Subcutaneous abdominal adipose tissue (tissue), 5 donors: ENCODE data around the gene VSNL1.

ENCODE experiments used
- H3K27ac ChIP-seq: one replicate; pipeline ENCODE4 v1.7.0; 2013; ENCODE audit warnings: low read depth, mild to moderate bottlenecking, inconsistent platforms, low read length, moderate library complexity
- H3K27me3 ChIP-seq, 5 donors: one replicate each; pipeline ENCODE4 v1.7.0; 2013; ENCODE audit warnings: low read length in 5 of 5, inconsistent platforms in 1 of 5; ENCODE audit not compliant: control insufficient read depth in 5 of 5, insufficient read depth in 4 of 5
- H3K36me3 ChIP-seq, 5 donors: one replicate each; pipeline ENCODE4 v1.7.0; 2013; ENCODE audit warnings: low read length in 5 of 5; ENCODE audit not compliant: control insufficient read depth in 5 of 5, insufficient read depth in 5 of 5
- H3K4me1 ChIP-seq, 5 donors: one replicate each; pipeline ENCODE4 v1.7.0; 2013; ENCODE audit warnings: low read length in 5 of 5, mild to moderate bottlenecking in 3 of 5, moderate library complexity in 1 of 5; ENCODE audit not compliant: control insufficient read depth in 5 of 5, insufficient read depth in 5 of 5
- H3K4me3 ChIP-seq, 5 donors: one replicate each; pipeline ENCODE4 v1.7.0; 2013; ENCODE audit warnings: low read length in 5 of 5, low read depth in 1 of 5
- H3K9ac ChIP-seq, 5 donors: one replicate each; pipeline ENCODE4 v1.7.0; 2013; ENCODE audit warnings: low read length in 5 of 5, mild to moderate bottlenecking in 4 of 5, moderate library complexity in 3 of 5
- H3K9me3 ChIP-seq, 5 donors: one replicate each; pipeline ENCODE4 v1.7.0; 2013; ENCODE audit warnings: low read length in 5 of 5; ENCODE audit not compliant: control insufficient read depth in 5 of 5
- donor health status: healthy.
- donor health status: healthy.
- donor health status: healthy.
- donor health status: healthy.
- donor health status: healthy.

Gene VSNL1

DNA sequence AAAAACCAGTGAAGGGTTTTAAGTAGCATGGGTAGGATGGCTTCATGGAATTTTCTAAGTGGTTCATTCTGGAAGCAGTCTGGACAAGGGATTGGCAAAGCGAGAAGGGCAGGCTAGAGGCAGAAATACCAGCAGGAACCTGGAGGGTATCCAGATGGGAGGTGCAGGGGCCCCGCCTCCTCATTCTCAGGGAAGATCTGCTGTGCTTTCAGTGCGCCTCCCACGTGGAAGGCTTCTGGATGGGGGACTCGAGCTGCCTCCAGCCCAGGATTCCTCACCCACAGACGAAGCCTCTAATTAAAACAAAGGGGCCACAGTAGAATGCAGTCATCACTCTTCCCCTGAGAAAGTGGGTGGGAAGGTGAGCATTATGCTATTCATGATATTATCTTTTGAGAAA lies 79.8 kb downstream of the VSNL1 start:
- Histone ChIP-seq H3K4me3 (no peak overlapping the region), H3K27me3 (peaks cover 0 to 11% (median 0%) of the 10 kb centered on the region in 5 donors), H3K27ac (no peak overlapping the region)

DNA sequence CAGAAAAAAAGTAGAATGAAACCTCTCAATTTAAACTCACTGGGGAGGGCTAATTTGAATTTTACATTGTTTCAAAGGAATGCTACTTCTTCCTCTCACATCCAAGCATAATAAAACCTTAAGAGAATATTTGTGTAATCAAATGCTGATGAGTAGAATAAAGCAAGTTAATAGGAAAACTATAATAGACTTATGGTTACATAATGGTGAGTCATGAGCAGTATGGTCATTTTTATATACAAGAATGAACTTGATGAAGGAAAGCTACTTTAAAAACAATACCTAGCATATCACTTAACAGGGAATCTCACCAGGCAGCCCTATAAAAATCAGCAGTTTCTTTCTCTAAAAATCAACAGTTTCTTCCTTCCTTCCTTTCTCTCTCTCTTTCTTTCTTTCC lies 80.3 kb downstream of the VSNL1 start:
- no peaks in the 10 kb centered on the region for H3K36me3 ChIP-seq
- no peak overlapping the region for H3K27ac ChIP-seq
- no peak overlapping the region for H3K9ac ChIP-seq
- H3K4me3 ChIP-seq = no peak overlapping the region
- no peaks in the 10 kb centered on the region for H3K4me1 ChIP-seq
- H3K27me3 ChIP-seq = peaks cover 0 to 11% (median 0%) of the 10 kb centered on the region in 5 donors
- no peaks in the 10 kb centered on the region for H3K9me3 ChIP-seq

More for the DNA sequence above, 79.8 kb downstream of the VSNL1 start:
- Histone ChIP-seq H3K4me1 (no peaks in the 10 kb centered on the region), H3K9ac (no peak overlapping the region), H3K36me3 (no peaks in the 10 kb centered on the region), H3K9me3 (no peaks in the 10 kb centered on the region)

DNA sequence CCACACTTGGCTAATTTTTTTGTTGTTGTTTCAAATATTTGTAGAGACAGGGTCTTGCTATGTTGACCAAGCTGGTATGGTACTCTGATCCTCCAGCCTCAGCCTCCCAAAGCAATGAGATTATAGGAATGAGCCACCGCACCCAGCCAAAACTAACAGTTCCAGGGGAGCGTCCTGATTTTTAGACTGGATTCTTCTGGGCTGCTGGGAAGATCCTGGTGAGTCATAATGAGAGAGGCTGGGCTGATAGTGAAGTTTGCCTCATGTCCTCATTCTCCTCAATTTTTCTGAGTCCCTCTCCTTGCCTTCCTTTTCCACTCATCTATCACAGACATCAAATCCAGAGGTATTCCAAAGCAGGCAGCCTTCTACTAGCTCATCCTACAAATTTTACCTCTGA lies 81.3 kb downstream of the VSNL1 start:
- Histone ChIP-seq H3K4me1 (no peaks in the 10 kb centered on the region), H3K4me3 (no peak overlapping the region), H3K9me3 (no peaks in the 10 kb centered on the region), H3K27me3 (peaks cover 0 to 11% (median 0%) of the 10 kb centered on the region in 5 donors), H3K27ac (no peak overlapping the region), H3K36me3 (no peaks in the 10 kb centered on the region), H3K9ac (no peak overlapping the region)

DNA sequence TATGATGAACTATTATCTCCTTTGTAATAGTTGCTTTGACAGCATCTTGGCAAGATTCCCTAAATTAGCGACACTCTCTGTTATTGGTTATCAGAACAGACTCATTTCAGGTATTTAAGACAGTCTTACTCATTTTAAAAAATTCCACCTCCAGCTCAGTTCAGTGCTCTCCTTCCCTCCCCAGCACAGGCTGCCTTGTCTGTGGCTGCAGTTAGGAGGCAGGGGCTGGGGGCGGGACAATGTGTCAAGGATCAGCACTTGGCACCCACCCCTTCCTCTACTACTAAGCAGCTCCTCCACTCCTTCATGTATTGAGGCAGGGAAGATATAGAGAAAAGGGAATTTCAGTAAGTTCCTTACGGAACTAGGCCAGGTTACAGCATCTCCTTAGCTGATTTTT lies 85.0 kb downstream of the VSNL1 start:
- Histone ChIP-seq H3K4me1 (no peaks in the 10 kb centered on the region), H3K27me3 (peaks cover 0 to 3% (median 0%) of the 10 kb centered on the region in 5 donors), H3K9ac (no peak overlapping the region), H3K36me3 (no peaks in the 10 kb centered on the region), H3K27ac (no peak overlapping the region), H3K4me3 (no peak overlapping the region), H3K9me3 (peaks cover 0 to 13% (median 6%) of the 10 kb centered on the region in 5 donors)

DNA sequence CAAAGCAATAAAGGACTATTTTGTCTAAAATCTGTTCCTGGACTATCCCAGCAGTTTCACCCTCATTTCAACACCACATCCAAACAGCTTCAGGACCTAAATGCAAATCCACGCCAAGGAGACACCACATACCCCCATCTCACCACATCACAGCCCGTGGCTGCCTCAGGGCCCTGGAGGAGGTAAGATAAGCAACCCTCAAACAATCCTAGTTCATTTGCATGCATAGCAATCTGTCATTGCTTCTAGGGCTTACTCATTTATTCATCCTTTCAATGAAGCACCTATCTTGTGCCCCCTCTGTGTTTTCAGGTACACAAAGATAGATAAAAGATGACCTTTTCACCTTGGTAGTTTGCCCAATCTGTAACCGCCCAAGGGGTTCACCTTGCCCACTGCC lies 86.5 kb downstream of the VSNL1 start:
- peaks cover 0 to 13% (median 6%) of the 10 kb centered on the region in 5 donors for H3K9me3 ChIP-seq
- no peak overlapping the region for H3K4me3 ChIP-seq
- H3K4me1 ChIP-seq = no peaks in the 10 kb centered on the region
- H3K27ac ChIP-seq = no peak overlapping the region
- H3K9ac ChIP-seq = no peak overlapping the region
- no peaks in the 10 kb centered on the region for H3K27me3 ChIP-seq
- no peaks in the 10 kb centered on the region for H3K36me3 ChIP-seq

DNA sequence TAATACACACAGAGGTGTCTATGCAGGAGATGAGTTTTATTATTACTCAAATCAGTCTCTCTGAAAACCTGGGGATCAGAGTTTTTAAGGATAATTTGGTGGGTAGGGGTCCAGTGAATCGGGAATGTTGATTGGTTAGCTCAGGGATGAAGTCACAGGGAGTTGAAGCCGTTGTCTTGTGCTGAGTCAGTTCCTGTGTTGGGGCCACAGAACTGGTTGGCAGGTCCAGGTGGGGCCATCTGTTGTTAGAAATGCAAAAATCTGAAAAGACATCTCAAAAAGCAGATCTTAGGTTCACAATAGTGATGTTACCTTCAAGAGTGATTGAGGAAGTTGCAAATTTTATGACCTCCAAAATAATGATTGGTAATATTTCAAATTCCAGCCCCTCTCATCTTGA lies 86.9 kb downstream of the VSNL1 start:
- H3K36me3 ChIP-seq = no peaks in the 10 kb centered on the region
- peaks cover 0 to 13% (median 6%) of the 10 kb centered on the region in 5 donors for H3K9me3 ChIP-seq
- H3K9ac ChIP-seq = no peak overlapping the region
- H3K4me1 ChIP-seq = no peaks in the 10 kb centered on the region
- no peaks in the 10 kb centered on the region for H3K27me3 ChIP-seq
- no peak overlapping the region for H3K4me3 ChIP-seq
- H3K27ac ChIP-seq = no peak overlapping the region

DNA sequence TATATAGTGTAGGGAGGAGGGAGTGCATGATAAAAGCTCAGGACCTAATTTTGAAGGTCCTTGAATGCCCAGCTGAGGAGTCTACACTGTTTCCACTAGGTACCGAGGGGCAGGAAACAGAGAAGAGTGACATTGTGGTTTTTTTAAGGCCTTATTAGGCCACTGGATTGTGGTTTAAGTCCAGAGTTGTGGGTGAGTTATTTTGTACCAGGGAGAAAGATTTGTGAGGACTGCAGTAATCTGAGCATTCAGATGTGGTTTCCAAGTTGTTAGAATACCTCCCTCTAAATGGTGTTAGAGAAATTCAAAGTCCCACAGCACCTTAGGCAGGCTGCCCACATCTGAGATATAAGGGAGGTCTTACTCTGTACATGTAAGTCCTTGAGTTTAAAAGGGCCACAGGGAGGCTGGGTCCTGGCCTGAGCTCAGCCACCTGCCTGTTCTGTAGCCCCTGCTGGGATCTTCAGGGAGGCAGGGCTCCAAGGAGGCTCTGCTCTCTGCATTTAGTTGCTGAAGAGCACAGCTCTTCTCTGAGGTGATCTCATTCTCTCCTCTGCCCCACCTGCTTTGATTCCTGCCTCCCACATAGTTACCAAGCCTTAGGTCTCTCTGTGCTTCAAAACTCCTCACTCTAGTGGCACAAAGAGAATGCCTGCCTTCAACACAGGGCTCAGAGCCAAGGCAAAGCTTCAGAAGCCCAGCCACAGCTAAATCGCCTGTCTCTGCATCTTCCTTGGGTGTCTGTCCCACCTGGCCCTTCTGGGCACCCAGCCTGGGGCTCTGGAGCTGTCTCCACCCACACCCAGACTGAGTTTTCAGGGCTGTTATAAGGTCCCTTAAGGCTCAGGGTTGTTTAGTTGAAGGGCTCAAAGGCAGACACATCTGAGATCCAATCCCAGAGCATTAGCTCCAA lies 88.1 kb downstream of the VSNL1 start:
- Histone ChIP-seq H3K27ac (no peak overlapping the region), H3K4me3 (no peak overlapping the region), H3K4me1 (no peaks in the 10 kb centered on the region), H3K27me3 (no peaks in the 10 kb centered on the region), H3K9ac (no peak overlapping the region), H3K36me3 (no peaks in the 10 kb centered on the region), H3K9me3 (peaks cover 0 to 13% (median 6%) of the 10 kb centered on the region in 5 donors)

DNA sequence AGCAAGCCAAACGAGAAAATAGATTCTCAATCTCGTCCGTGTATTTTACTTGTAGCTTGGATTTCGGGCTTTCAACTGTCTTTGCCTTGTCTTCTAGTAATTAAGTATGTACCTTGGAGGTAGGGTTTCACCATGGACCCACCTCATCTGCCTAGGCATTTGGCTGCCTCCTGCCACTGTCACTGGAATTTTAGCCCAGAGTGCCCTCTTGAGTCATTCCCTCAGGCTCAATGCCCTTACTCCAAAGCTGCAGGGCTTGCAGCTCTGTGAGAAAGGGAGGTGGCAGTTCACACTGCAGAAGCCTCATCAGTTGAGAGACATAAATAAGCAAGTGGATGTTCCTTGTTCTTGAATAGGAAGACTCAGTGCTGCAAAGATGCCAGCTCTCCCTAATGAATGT lies 89.6 kb downstream of the VSNL1 start:
- Histone ChIP-seq H3K9me3 (peaks cover 0 to 13% (median 6%) of the 10 kb centered on the region in 5 donors), H3K27me3 (no peaks in the 10 kb centered on the region), H3K36me3 (no peaks in the 10 kb centered on the region), H3K27ac (no peak overlapping the region), H3K4me1 (no peaks in the 10 kb centered on the region), H3K9ac (no peak overlapping the region), H3K4me3 (no peak overlapping the region)

DNA sequence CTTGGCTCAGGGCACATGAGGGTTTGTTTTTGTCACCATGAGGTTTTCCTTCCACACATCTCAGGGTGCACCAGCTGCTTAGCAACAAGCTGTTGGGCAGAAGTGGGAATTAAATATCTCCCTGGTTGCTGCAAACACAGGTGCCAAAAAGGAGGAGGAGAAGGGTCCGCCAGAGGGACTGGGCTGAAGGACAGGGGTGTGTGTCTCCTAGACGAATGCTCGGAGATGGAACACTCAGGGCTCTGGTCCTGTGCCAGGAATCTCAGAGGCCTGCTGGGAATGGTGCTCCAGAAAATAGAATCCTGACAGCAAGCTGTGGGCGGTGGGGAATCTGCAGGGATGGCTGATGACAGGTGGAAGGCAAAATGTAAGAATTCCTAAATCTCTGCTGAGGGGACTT lies 94.5 kb downstream of the VSNL1 start:
- Histone ChIP-seq H3K9me3 (peaks cover 0 to 3% (median 0%) of the 10 kb centered on the region in 5 donors), H3K27ac (no peak overlapping the region), H3K4me3 (no peak overlapping the region), H3K36me3 (no peaks in the 10 kb centered on the region), H3K9ac (no peak overlapping the region), H3K27me3 (peaks cover 0 to 5% (median 0%) of the 10 kb centered on the region in 5 donors), H3K4me1 (no peaks in the 10 kb centered on the region)

DNA sequence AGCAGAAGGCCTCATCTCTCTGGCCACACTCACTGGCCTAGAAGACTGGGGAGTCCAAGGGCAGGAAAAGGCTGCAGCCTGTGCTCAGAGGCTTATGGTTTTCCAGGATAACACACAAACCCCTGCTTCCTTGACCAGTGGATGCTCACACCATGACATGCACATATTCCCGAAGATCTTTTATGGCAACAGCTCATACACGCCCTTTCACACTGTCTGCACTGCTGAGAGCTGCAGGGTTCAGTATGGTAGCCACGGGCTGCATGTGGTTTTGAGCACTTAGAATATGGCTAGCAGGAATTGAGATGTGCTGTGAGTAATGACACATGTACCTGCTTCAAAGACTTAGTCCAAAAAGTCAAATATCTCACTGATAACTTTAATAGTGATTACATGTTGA lies 95.8 kb downstream of the VSNL1 start:
- H3K4me3 ChIP-seq = no peak overlapping the region
- H3K27me3 ChIP-seq = peaks cover 0 to 5% (median 0%) of the 10 kb centered on the region in 5 donors
- no peak overlapping the region for H3K27ac ChIP-seq
- H3K4me1 ChIP-seq = no peaks in the 10 kb centered on the region
- H3K36me3 ChIP-seq = no peaks in the 10 kb centered on the region
- H3K9ac ChIP-seq = no peak overlapping the region
- no peaks in the 10 kb centered on the region for H3K9me3 ChIP-seq
